ENCODE data around the gene PPP1R3E.

PPP1R3E gene

GRCh38 chr14:23324993-23325392, 22.3 kb upstream of the PPP1R3E start:
- Histone ChIP-seq H3K4me3 (ENCODE audit: severe bottlenecking) (no peak overlapping the region), H3K9me3 (ENCODE audit: severe bottlenecking) (no peaks in the 10 kb centered on the region), H3K27ac (ENCODE audit: poor library complexity, severe bottlenecking) (no peak overlapping the region), H3K4me1 (ENCODE audit: insufficient read depth, poor library complexity, severe bottlenecking) (peaks cover 11% of the 10 kb centered on the region), H3K36me3 (ENCODE audit: low read depth) (peaks cover 34% of the 10 kb centered on the region), H3K27me3 (ENCODE audit: insufficient read depth, poor library complexity, severe bottlenecking) (no peaks in the 10 kb centered on the region)
- no peak for TF ChIP-seq CTCF (IDR thresholded peaks at IDR 0.05; ENCODE audit: poor library complexity, severe bottlenecking)
- DNase-seq (ENCODE audit: low spot score) (no peak), ATAC-seq (ENCODE audit: low read depth) (no peak)

GRCh38 chr14:23324455-23324846, 21.8 kb upstream of the PPP1R3E start:
- H3K9me3 ChIP-seq (ENCODE audit: severe bottlenecking), result no peaks in the 10 kb centered on the region

GRCh38 chr14:23323838-23324454, 21.3 kb upstream of the PPP1R3E start:
- H3K4me3 ChIP-seq (ENCODE audit: severe bottlenecking), result no peak overlapping the region
- H3K36me3 ChIP-seq (ENCODE audit: low read depth), result peaks cover 43% of the 10 kb centered on the region
- no peak for TF ChIP-seq CTCF (IDR thresholded peaks at IDR 0.05; ENCODE audit: poor library complexity, severe bottlenecking)
- DNase-seq (ENCODE audit: low spot score), result no peak
- no peaks in the 10 kb centered on the region for H3K27me3 ChIP-seq (ENCODE audit: insufficient read depth, poor library complexity, severe bottlenecking)
- no peaks in the 10 kb centered on the region for H3K9me3 ChIP-seq (ENCODE audit: severe bottlenecking)
- no peak for ATAC-seq (ENCODE audit: low read depth)
- H3K4me1 ChIP-seq (ENCODE audit: insufficient read depth, poor library complexity, severe bottlenecking), result peaks cover 13% of the 10 kb centered on the region
- H3K27ac ChIP-seq (ENCODE audit: poor library complexity, severe bottlenecking), result no peak overlapping the region

More at GRCh38 chr14:23324455-23324846, 21.8 kb upstream of the PPP1R3E start:
- H3K27me3 ChIP-seq (ENCODE audit: insufficient read depth, poor library complexity, severe bottlenecking), result no peaks in the 10 kb centered on the region
- TF ChIP-seq CTCF (IDR thresholded peaks at IDR 0.05; ENCODE audit: poor library complexity, severe bottlenecking), result no peak
- no peak for ATAC-seq (ENCODE audit: low read depth)
- peaks cover 13% of the 10 kb centered on the region for H3K4me1 ChIP-seq (ENCODE audit: insufficient read depth, poor library complexity, severe bottlenecking)
- no peak for DNase-seq (ENCODE audit: low spot score)
- no peak overlapping the region for H3K27ac ChIP-seq (ENCODE audit: poor library complexity, severe bottlenecking)
- peaks cover 39% of the 10 kb centered on the region for H3K36me3 ChIP-seq (ENCODE audit: low read depth)
- no peak overlapping the region for H3K4me3 ChIP-seq (ENCODE audit: severe bottlenecking)

- no peak for TF ChIP-seq CTCF (IDR thresholded peaks at IDR 0.05; ENCODE audit: poor library complexity, severe bottlenecking)
- peak overlapping the region; percentile 98 for H3K4me3 ChIP-seq (ENCODE audit: severe bottlenecking)
- H3K4me1 ChIP-seq (ENCODE audit: insufficient read depth, poor library complexity, severe bottlenecking), result peaks cover 13% of the 10 kb centered on the region
- no peaks in the 10 kb centered on the region for H3K27me3 ChIP-seq (ENCODE audit: insufficient read depth, poor library complexity, severe bottlenecking)
- no peaks in the 10 kb centered on the region for H3K9me3 ChIP-seq (ENCODE audit: severe bottlenecking)
- H3K36me3 ChIP-seq (ENCODE audit: low read depth), result peaks cover 43% of the 10 kb centered on the region
- DNase-seq (ENCODE audit: low spot score), result no peak
- peak overlapping the region; percentile 70 for H3K27ac ChIP-seq (ENCODE audit: poor library complexity, severe bottlenecking)
- ATAC-seq (ENCODE audit: low read depth), result no peak
Observed at GRCh38 chr14:23322568-23323517, 20.2 kb upstream of the PPP1R3E start.

Data from RWPE2 (cell line).